Body of pancreas (tissue), 4 donors: Measurements from ENCODE around the gene ITPRID1.

Source experiments
- CTCF ChIP-seq, 7 experiments: fragments of 450-650 bp in 4 of 7; fragments of 200-600 bp in 3 of 7; sonication (generic) in 3 of 7; IDR thresholded peaks; one replicate each; pipeline ENCODE4 v1.5.1; 2016 to 2019; ENCODE audit warnings: antibody characterized with exemption in 7 of 7
- POLR2A ChIP-seq, 3 donors: fragments of 450-650 bp; IDR thresholded peaks; one replicate each; pipeline ENCODE4 v1.6.1; 2016; ENCODE audit warnings: antibody characterized with exemption in 3 of 3, mild to moderate bottlenecking in 2 of 3

GRCh38 chr7:31476073-31476745, 37.7 kb upstream of the ITPRID1 start:
- TF ChIP-seq CTCF (IDR thresholded peaks at IDR 0.05) = no peak
- no peak for TF ChIP-seq POLR2A (IDR thresholded peaks at IDR 0.05)
